Non-pigmented ciliary epithelial cell (primary cell): Measurements from ENCODE around the gene GUCY2F.

ENCODE experiments used
- DNase-seq: peaks from one replicate; pipeline ENCODE4 v3.0.0-alpha.2; 2010; ENCODE audit warnings: low read depth

Gene GUCY2F

DNA sequence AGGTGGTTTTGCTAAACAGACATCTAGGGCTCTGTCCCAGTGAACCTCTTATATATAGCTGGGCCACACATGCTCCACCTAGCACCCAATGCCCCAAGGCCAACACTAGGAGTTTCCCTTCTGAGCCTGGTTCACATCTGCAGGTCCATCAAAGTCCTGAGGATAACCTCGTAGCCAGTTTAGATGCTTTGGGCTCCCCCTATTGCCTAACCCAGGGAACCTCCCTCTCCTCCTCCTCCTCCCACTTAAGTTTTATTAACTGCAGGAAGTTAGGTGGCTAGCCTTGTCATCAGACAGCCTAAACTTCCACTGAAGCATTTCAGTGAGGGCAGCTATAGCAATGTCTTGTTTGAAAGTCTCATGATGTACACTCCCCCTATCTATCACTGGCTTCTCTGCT is 88.0 kb downstream of the GUCY2F start:
- no peak for DNase-seq

- no peak for DNase-seq
These were observed 89.0 kb downstream of the GUCY2F start for GRCh38 chrX:109392895-109393294.

GRCh38 chrX:109390556-109390955 is 91.3 kb downstream of the GUCY2F start:
- DNase-seq = no peak

DNA sequence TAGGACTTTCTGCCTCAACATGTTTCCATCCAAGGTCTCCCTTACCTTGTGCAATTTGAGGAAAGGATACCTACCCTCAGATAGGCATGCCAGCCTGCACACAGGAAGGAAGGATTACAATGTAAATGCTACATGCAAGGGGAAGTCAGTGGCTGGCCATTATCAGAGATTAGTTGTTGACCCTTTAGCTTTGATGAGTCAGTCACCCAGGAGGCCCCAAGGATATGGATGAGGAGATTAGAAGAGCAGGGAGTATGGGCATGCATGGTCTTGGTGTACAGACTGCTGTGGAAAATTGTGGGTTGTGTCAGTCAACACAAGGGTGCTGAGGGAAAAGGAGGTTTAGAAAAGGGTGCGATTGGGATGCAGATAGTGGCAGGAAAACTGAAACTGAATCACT is 92.0 kb downstream of the GUCY2F start:
- DNase-seq = no peak

- no peak for DNase-seq
These were observed 97.2 kb downstream of the GUCY2F start for GRCh38 chrX:109384699-109385098.

GRCh38 chrX:109382332-109382731 is 99.6 kb downstream of the GUCY2F start:
- no peak for DNase-seq

DNA sequence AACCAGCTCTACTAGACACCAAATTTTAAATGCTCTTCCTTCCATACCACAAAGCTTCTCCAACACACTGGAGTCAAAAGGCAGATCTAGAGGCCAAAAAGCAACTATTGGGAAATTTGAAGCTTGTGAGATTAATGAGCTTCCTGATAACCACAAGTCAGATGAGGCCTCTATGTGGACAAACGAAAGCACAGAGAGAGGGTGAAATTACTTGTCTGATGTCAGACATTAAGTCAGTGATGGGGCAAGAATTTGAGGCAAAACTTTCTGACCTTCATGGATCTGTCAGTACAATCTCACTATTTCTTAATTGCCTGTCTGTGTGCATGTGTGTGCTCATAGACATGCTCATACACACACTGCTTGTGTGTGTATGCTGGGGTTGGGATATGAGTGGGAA is 103.6 kb downstream of the GUCY2F start:
- no peak for DNase-seq

- no peak for DNase-seq
These were observed 107.5 kb downstream of the GUCY2F start for GRCh38 chrX:109374262-109374960.

GRCh38 chrX:109373468-109373867 is 108.4 kb downstream of the GUCY2F start:
- DNase-seq = no peak

DNA sequence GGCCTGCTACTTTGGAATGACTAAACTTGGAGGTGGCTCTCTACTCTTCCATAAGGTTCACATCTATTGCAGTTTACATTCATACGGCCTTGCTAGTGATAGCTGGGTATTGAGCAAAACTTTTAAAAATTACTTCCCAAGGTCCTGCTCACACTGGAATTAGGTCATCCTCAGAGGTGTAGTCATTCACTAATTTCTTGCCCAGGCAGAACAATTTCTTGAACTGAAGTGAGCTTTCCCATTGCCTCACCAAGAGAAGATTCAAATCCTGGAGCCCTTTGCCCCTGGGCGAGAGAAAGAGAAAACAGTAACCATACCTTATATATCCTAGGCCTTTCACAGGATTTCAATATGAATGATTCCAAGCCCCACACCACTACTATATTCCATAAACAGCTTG is 109.2 kb downstream of the GUCY2F start:
- DNase-seq = no peak

GRCh38 chrX:109372291-109372690 is 109.6 kb downstream of the GUCY2F start:
- no peak for DNase-seq

- no peak for DNase-seq
These were observed 119.8 kb downstream of the GUCY2F start for GRCh38 chrX:109362101-109362500.

DNA sequence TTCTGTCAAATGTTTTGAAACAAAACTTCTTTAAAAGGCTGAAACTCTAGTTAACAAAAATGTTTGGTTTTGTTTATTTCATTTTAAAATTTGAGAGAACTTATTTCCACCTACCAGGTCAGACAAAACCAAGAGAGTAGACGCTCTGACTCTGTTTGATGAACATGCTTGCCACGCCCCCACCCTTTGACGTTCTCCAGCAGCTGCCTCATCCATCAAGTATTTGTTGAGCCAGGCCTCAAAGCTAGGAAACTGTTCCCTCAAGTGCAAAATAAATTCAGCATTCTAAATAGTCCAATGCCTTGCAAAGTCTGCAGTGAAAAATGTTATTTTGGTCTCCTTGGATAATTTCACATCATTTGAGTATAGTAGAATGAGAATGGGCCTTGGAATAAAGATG is 121.6 kb downstream of the GUCY2F start:
- DNase-seq = no peak

- DNase-seq = no peak
These were observed 124.2 kb downstream of the GUCY2F start for GRCh38 chrX:109357706-109358105.

DNA sequence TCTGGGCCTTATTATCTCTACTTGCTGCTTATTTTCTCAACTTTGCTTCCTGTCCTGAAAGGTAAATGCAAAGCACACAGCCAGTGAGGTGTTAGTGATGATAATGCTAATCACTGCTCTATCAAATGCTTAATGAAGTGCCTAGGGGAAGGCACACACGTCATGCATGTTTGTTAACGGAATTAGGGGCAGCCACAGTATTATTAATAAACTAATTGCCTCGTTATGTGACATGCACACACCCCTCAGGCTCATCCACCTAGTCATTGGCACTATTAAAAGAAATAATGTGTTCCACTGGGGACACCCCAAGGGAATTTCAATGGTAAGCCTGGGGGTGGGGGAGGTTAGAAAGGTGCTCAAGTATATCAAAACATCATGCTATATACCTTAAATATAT is 125.2 kb downstream of the GUCY2F start:
- DNase-seq = no peak

DNA sequence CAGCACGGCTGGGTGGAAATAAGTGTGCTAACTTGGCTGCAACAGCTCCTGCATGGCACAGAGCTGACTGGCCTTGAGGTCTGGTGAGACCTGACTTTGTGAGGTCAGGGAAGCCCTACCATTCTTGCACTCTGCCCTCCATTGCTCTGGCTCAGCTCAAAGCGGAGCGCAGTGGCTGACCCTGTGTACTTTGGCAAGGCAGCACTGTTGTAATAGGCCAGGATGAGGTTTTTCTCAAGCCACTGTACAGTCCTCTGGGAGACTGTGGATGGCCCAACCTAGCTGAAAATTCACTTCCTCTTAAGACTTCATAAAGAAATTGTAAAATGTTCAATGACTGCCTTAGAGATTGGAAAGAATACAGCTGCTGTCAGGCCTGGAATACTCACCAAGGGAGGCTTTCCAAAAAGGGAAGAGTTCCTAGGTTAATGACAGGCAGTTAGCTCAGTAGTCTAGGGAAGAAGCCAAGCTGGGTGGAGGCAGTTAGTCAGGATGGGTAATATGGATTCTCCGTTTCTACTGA is 129.8 kb downstream of the GUCY2F start:
- DNase-seq = no peak

DNA sequence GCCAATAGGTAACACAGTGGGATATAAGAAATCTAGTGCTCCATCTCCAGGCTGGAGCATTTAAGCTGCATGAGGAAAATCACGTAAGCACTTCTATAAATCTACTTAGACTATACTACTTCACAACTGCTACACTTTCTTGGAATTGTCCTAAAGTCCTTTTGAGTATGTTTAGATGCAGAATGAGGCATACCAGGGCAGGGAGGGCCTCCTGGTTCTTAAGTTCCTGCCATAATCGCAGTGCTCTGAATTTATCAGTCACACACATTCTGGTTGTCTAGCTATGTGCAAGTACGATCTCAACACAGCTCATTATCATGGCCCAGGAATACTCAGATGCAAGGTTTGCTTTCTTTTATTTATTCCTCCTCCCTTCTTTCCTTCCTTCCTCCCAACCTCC is 130.3 kb downstream of the GUCY2F start:
- DNase-seq = no peak

- no peak for DNase-seq
These were observed 131.3 kb downstream of the GUCY2F start for GRCh38 chrX:109350551-109350950.

GRCh38 chrX:109350051-109350450 is 131.8 kb downstream of the GUCY2F start:
- DNase-seq = no peak

DNA sequence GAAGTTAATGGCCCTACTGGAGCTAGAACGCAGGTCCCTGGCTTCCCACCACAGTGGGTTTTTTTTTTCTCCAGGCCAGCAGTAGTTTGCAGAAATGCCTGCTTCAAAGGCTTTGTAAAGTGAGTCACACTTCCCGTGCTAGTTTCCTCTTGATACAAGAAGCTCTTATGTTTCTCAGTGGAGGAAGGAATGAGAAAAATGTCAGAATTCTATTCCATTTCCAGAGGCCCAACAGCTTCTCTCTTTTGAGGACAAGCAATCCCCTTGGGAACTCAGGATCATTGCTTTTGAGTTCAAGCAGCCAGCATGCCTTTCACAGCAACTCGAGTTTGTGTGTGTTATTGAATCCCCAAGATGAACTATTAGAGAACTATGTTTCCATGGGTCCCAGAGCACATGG is 134.3 kb downstream of the GUCY2F start:
- DNase-seq = peak; percentile 46

DNA sequence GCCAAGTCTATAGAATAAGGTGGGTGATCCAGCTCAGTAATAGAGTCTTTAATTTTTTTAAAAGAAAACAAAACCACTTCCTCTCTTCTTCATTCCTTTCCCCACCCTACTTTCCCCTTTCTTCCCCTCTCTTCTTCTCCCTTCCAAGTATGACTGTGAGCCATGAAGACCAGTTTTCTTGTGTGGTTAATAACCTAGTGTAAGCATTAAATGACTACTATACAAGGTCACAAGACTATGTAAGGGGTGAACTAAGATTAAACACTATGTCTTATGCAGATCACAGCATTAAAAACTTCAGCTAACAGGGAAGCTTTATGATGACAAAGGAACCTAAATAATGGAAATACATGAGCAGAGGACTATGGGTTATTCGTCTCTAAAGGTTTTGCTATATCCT is 135.4 kb downstream of the GUCY2F start:
- DNase-seq = no peak

DNA sequence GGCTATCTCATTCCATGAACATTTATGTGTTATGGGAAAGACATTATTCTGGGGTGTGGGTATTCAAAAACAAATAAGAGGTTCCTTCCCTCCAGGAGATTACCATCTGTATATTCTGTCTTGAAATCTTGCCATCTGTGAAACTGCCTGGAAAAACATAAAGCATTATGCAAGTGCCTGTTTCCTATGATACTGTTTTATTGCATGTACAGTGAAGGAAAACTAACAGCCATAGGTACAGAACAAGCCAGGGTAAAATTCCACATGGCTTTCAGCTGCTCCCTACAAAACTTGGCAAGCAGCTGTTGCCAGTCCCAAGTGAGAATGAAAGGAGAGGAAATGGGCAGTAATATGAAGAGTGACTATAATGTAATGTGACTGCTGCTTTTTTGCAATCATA is 136.0 kb downstream of the GUCY2F start:
- no peak for DNase-seq

- DNase-seq = no peak
These were observed 137.2 kb downstream of the GUCY2F start for GRCh38 chrX:109344678-109345077.

DNA sequence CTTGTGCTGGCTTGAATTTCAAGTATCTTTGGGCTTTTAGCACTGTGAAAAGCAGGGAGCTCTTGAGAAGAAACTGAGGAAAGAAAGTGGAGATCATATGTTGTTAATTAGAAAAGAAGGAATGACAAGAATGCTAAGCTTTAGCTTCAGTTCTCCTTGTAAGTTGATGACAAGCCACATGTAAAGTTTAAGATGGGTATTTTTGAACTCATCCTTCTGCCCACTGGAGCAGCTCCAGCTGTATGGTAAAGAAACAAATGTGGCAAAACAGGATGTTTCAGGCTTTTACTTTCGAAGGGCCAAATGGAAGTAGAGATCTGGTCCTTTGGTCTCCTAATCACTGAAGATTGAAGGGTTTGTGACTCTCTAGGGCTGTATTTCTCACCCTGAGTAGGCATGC is 137.8 kb downstream of the GUCY2F start:
- no peak for DNase-seq
